A549 treated with ZK216348 at 1 μM for 4 hours (cell line): Measurements from ENCODE around the gene TENT5D. TPM values are rescaled to one million over a fixed set of nuclear protein-coding genes. Genes with fewer than 3 reads are reported as not detected.

Experiments
- total RNA-seq: library from RNA; stranded (reverse); fragments of 200-300 nt; extraction: Qiagen RNA extraction; gene quantifications from 5 replicates; pipeline ENCODE4 v1.2.3, GENCODE V29; 2022; ENCODE audit warnings: low read depth

The TENT5D gene
- not detected in 5 replicates for total RNA-seq

DNA sequence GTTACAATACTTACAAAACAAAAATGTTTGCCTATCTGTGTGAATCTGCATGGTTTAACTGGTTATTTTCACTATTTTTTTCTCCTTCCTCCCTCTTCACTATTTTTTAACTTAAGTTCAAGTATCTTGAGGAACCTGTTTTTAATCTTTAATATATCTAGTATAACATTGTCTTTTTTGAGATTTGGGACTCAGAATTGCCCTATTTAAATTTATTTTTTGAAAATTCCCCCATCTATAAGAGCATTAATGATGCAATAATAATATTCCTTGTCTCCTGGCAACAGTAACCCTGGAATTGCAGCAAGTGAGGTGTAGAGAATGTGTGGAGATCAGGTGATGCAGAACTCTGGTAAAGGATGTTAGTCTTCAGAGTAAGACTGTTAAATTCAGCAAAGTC lies at the start of gene TENT5D:
Gene TENT5D (plus strand): TSS at position 301 of the 400 bp plus-strand sequence. CDS start 22,093 bp downstream, outside the sequence.

